HepG2 (cell line): Measurements from ENCODE around the gene EPO. TPM values are rescaled to one million over a fixed set of nuclear protein-coding genes. Genes with fewer than 3 reads are reported as not detected.

ENCODE experiments used
- CSRNP2 ChIP-seq: sonication (generic); formaldehyde crosslinking; conservative IDR thresholded peaks from 2 replicates; pipeline ENCODE4 v1.8.0; 2022; ENCODE audit warnings: low read depth, missing genetic modification reagents
- MXD4 ChIP-seq: IDR thresholded peaks from 2 replicates; pipeline ENCODE4 v1.6.1; 2016; ENCODE audit warnings: mild to moderate bottlenecking, missing biosample characterization, missing genetic modification reagents
- NR2C2 ChIP-seq: sonication (generic); formaldehyde crosslinking; IDR thresholded peaks from 2 replicates; pipeline ENCODE4 v1.4.0; 2020; ENCODE audit warnings: missing genetic modification reagents, mild to moderate bottlenecking, moderate library complexity, borderline replicate concordance
- PHF20 ChIP-seq: sonication (generic); formaldehyde crosslinking; IDR thresholded peaks from 2 replicates; pipeline ENCODE4 v1.5.0; 2020; ENCODE audit warnings: mild to moderate bottlenecking, missing genetic modification reagents
- SMARCE1 ChIP-seq: fragments of 450-650 bp; IDR thresholded peaks from 2 replicates; pipeline ENCODE4 v1.6.1; 2017; ENCODE audit warnings: borderline replicate concordance
- SOX13 ChIP-seq, 3 experiments: fragments of 450-650 bp in 1 of 3; sonication (generic) in 1 of 3; formaldehyde crosslinking in 1 of 3; IDR thresholded peaks in 2 of 3; conservative IDR thresholded peaks in 1 of 3; 2 replicates each; pipeline versions ENCODE4 v1.5.0 to v1.6.1; 2016 to 2020; ENCODE audit warnings: antibody characterized with exemption in 1 of 3, mild to moderate bottlenecking in 1 of 3, missing compliant biosample characterization in 1 of 3, missing genetic modification reagents in 1 of 3, moderate library complexity in 1 of 3
- ZBED4 ChIP-seq: sonication (generic); formaldehyde crosslinking; IDR thresholded peaks from 2 replicates; pipeline ENCODE4 v1.4.0; 2020; ENCODE audit warnings: missing genetic modification reagents, borderline replicate concordance
- ZBTB7A ChIP-seq: sonication (generic); formaldehyde crosslinking; IDR thresholded peaks from 2 replicates; pipeline ENCODE4 v1.8.0; 2022; ENCODE audit warnings: mild to moderate bottlenecking, missing genetic modification reagents
- ZNF160 ChIP-seq: sonication (generic); formaldehyde crosslinking; IDR thresholded peaks from 2 replicates; pipeline ENCODE4 v1.8.0; 2022; ENCODE audit warnings: mild to moderate bottlenecking, inconsistent platforms, missing genetic modification reagents
- ZNF337 ChIP-seq: sonication (generic); formaldehyde crosslinking; IDR thresholded peaks from 2 replicates; pipeline ENCODE4 v1.5.1; 2020; ENCODE audit warnings: missing genetic modification reagents, low read depth, mild to moderate bottlenecking, borderline replicate concordance
- ZNF616 ChIP-seq: sonication (generic); formaldehyde crosslinking; IDR thresholded peaks from 2 replicates; pipeline ENCODE4 v1.5.0; 2020; ENCODE audit warnings: low read depth, mild to moderate bottlenecking, missing genetic modification reagents
- ZNF879 ChIP-seq: sonication (generic); formaldehyde crosslinking; IDR thresholded peaks from 2 replicates; pipeline ENCODE4 v1.8.1; 2023; ENCODE audit warnings: missing genetic modification reagents
- polyA plus RNA-seq, 8 experiments: library from polyadenylated mRNA; depleted of rRNA in 3 of 8; stranded (reverse) in 7 of 8; unstranded in 1 of 8; fragments of >200 nt; fragmentation: Illumina TruSeq in 4 of 8; extraction: Trizol in 4 of 8; gene quantifications; 2 replicates each; pipeline versions ENCODE4 v1.2.1 to v1.2.3, GENCODE V29; 2011 to 2016; ENCODE audit warnings: low read depth in 4 of 8, missing spikeins in 1 of 8, mixed read lengths in 1 of 8; ENCODE audit not compliant: insufficient read depth in 1 of 8
- total RNA-seq, 5 experiments: library from RNA; depleted of rRNA; stranded (reverse); fragments of >200 nt; fragmentation: Illumina TruSeq; extraction: Trizol; gene quantifications; 2 replicates each; pipeline ENCODE4 v1.2.3, GENCODE V29; 2016; ENCODE audit warnings: low read depth in 1 of 5
- TF ChIP-seq, protein P1 (sequence below), 2 experiments: sonication (generic) in 1 of 2; formaldehyde crosslinking in 1 of 2; IDR thresholded peaks; 2 replicates each; pipeline versions ENCODE4 v1.4.0 to v1.6.1; 2016 to 2020; ENCODE audit warnings: borderline replicate concordance in 1 of 2, low read depth in 1 of 2, mild to moderate bottlenecking in 1 of 2, missing genetic modification reagents in 1 of 2
- TF ChIP-seq, protein P2 (sequence below): sonication (generic); formaldehyde crosslinking; IDR thresholded peaks from 2 replicates; pipeline ENCODE4 v1.9.0; 2021; ENCODE audit warnings: missing genetic modification reagents, borderline replicate concordance

The EPO gene
- total and polyA plus RNA-seq, 2 of the 13 experiments (the other 11 are each of a cell fraction or from before 2014, with no cell fraction given): 10.3 to 25.7 TPM

DNA sequence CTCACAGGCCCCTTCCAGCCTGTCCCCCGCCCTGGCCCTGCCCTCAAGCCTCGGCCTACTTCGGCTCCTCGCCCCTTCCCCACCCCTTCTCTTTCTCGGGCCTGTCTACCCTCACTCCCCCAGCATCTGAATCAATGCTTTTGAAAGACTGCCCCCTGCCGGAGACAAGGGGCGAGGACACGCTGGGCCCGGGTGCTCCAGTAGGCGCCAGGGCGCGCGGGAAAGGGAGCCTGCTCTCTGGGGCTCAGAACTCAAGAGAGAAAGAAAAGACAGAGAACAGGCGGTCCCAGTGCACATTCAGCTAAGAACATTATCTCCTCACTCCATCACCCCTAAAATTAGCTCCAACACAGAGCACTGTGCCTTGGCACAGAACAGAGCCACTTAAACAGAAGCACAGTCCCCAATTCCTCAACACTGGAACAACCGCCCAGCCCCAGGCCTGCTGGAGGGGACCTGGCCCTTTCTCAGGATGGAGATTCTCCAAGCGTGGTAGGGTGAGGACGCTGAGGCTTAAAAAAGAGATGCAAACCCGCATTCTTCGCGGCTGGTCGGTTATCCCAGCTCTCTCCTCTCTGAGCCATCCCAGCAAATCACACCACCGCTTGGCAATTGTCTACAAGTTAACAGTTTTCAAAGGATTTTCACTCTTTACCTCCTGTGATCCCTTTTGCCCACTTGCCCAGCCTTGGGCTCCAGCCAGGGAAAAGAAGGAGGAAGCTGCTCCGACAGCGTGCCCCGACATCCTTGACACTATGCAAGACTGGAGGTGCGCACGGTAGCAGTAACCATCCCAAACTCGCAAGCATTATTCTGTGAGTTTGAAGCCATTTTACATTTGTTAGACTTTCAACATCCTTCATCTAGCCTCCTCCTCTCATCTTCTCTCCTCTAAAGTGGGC lies 28.3 kb upstream of the EPO start (continued):
- TF ChIP-seq ZBED4: no peak
- TF ChIP-seq ZBTB7A (CRISPR knock-in tag): no peak
- TF ChIP-seq, protein P1, sequence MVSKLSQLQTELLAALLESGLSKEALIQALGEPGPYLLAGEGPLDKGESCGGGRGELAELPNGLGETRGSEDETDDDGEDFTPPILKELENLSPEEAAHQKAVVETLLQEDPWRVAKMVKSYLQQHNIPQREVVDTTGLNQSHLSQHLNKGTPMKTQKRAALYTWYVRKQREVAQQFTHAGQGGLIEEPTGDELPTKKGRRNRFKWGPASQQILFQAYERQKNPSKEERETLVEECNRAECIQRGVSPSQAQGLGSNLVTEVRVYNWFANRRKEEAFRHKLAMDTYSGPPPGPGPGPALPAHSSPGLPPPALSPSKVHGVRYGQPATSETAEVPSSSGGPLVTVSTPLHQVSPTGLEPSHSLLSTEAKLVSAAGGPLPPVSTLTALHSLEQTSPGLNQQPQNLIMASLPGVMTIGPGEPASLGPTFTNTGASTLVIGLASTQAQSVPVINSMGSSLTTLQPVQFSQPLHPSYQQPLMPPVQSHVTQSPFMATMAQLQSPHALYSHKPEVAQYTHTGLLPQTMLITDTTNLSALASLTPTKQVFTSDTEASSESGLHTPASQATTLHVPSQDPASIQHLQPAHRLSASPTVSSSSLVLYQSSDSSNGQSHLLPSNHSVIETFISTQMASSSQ (IDR thresholded peaks at IDR 0.05; ENCODE audit: low read depth): no peak
- TF ChIP-seq, protein P1 (CRISPR knock-in tag; IDR thresholded peaks at IDR 0.05; ENCODE audit: borderline replicate concordance): no peak
- TF ChIP-seq, protein P2, sequence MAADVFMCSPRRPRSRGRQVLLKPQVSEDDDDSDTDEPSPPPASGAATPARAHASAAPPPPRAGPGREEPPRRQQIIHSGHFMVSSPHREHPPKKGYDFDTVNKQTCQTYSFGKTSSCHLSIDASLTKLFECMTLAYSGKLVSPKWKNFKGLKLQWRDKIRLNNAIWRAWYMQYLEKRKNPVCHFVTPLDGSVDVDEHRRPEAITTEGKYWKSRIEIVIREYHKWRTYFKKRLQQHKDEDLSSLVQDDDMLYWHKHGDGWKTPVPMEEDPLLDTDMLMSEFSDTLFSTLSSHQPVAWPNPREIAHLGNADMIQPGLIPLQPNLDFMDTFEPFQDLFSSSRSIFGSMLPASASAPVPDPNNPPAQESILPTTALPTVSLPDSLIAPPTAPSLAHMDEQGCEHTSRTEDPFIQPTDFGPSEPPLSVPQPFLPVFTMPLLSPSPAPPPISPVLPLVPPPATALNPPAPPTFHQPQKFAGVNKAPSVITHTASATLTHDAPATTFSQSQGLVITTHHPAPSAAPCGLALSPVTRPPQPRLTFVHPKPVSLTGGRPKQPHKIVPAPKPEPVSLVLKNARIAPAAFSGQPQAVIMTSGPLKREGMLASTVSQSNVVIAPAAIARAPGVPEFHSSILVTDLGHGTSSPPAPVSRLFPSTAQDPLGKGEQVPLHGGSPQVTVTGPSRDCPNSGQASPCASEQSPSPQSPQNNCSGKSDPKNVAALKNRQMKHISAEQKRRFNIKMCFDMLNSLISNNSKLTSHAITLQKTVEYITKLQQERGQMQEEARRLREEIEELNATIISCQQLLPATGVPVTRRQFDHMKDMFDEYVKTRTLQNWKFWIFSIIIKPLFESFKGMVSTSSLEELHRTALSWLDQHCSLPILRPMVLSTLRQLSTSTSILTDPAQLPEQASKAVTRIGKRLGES (CRISPR knock-in tag): no peak
- no peak for TF ChIP-seq MXD4
- TF ChIP-seq SOX13 (IDR thresholded peaks at IDR 0.05): no peak
- TF ChIP-seq SOX13 (CRISPR knock-in tag; conservative IDR thresholded peaks at IDR 0.05 in 1 of 2, IDR thresholded peaks at IDR 0.05 in 1 of 2): no peak
- TF ChIP-seq NR2C2 (CRISPR knock-in tag): peak; percentile 26; the same call in 1 of the 2 replicates
- no peak for TF ChIP-seq SMARCE1
- no peak for TF ChIP-seq ZNF160 (CRISPR knock-in tag)
- no peak for TF ChIP-seq CSRNP2 (CRISPR knock-in tag)
- TF ChIP-seq ZNF616 (CRISPR knock-in tag): no peak
- no peak for TF ChIP-seq ZNF879 (CRISPR knock-in tag)
- TF ChIP-seq PHF20: no peak
- no peak for TF ChIP-seq ZNF337 (CRISPR knock-in tag)
